Lower lobe of right lung (tissue), 2 donors: ENCODE data around the gene RAB40B. TPM values are rescaled to one million over a fixed set of nuclear protein-coding genes. Genes with fewer than 3 reads are reported as not detected.

Source experiments
- ATAC-seq, 2 donors: fragments of 200-7000 bp; cut with Tn5 transposase; one replicate each; pipeline ENCODE4 v1.9.1; 2020 to 2022; ENCODE audit warnings: mild to moderate bottlenecking in 2 of 2, moderate library complexity in 2 of 2
- DNase-seq: peaks from one replicate; pipeline ENCODE4 v3.0.0-alpha.2; 2020
- H3K27ac ChIP-seq: fragments of 200-600 bp; one replicate; pipeline ENCODE4 v1.8.0; 2022
- H3K27me3 ChIP-seq: fragments of 200-600 bp; one replicate; pipeline ENCODE4 v1.8.0; 2022; ENCODE audit warnings: low read depth
- H3K36me3 ChIP-seq: fragments of 200-600 bp; one replicate; pipeline ENCODE4 v1.8.0; 2022; ENCODE audit warnings: mild to moderate bottlenecking
- H3K4me1 ChIP-seq: fragments of 200-600 bp; one replicate; pipeline ENCODE4 v1.8.0; 2022
- H3K4me3 ChIP-seq: fragments of 200-600 bp; one replicate; pipeline ENCODE4 v1.8.0; 2022; ENCODE audit warnings: mild to moderate bottlenecking
- H3K9me3 ChIP-seq: fragments of 200-600 bp; one replicate; pipeline ENCODE4 v1.8.0; 2022
- intact Hi-C: fragments of 100-400 bp; cut with DNase I; formaldehyde crosslinking; loops from one replicate; pipeline ENCODE4 v1.11.0; 2022
- total RNA-seq: library from RNA; stranded (reverse); fragmentation: NEBNext Ultra II Directional; extraction: Animal tissue kit (Norgen Biotek cat#: 25700); gene quantifications from one replicate; pipeline ENCODE4 v1.2.1, GENCODE V29; 2021
- TF ChIP-seq, protein P1 (sequence below): fragments of 200-600 bp; IDR thresholded peaks from one replicate; pipeline ENCODE4 v1.8.0; 2022; ENCODE audit warnings: antibody characterized with exemption, mild to moderate bottlenecking
- donor health status: DM: no; HTN: yes; CAD: no; lungs with severe emphysema.

Gene RAB40B
- total RNA-seq, 1 donor from 2014 or later = 10.2 TPM

- no peaks in the 10 kb centered on the region for H3K4me1 ChIP-seq
- peak; percentile 42 for DNase-seq
- no peaks in the 10 kb centered on the region for H3K27me3 ChIP-seq
- TF ChIP-seq, protein P1, sequence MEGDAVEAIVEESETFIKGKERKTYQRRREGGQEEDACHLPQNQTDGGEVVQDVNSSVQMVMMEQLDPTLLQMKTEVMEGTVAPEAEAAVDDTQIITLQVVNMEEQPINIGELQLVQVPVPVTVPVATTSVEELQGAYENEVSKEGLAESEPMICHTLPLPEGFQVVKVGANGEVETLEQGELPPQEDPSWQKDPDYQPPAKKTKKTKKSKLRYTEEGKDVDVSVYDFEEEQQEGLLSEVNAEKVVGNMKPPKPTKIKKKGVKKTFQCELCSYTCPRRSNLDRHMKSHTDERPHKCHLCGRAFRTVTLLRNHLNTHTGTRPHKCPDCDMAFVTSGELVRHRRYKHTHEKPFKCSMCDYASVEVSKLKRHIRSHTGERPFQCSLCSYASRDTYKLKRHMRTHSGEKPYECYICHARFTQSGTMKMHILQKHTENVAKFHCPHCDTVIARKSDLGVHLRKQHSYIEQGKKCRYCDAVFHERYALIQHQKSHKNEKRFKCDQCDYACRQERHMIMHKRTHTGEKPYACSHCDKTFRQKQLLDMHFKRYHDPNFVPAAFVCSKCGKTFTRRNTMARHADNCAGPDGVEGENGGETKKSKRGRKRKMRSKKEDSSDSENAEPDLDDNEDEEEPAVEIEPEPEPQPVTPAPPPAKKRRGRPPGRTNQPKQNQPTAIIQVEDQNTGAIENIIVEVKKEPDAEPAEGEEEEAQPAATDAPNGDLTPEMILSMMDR = no peak
- H3K9me3 ChIP-seq = no peaks in the 10 kb centered on the region
- H3K27ac ChIP-seq = no peak overlapping the region
- ATAC-seq = peak; percentile 38 to 50
- H3K36me3 ChIP-seq = peaks cover 56% of the 10 kb centered on the region
- no peak overlapping the region for H3K4me3 ChIP-seq
- intact Hi-C loops = no loop called here
Measured at GRCh38 chr17:82639628-82640027, 58.9 kb downstream of the RAB40B start.

DNA sequence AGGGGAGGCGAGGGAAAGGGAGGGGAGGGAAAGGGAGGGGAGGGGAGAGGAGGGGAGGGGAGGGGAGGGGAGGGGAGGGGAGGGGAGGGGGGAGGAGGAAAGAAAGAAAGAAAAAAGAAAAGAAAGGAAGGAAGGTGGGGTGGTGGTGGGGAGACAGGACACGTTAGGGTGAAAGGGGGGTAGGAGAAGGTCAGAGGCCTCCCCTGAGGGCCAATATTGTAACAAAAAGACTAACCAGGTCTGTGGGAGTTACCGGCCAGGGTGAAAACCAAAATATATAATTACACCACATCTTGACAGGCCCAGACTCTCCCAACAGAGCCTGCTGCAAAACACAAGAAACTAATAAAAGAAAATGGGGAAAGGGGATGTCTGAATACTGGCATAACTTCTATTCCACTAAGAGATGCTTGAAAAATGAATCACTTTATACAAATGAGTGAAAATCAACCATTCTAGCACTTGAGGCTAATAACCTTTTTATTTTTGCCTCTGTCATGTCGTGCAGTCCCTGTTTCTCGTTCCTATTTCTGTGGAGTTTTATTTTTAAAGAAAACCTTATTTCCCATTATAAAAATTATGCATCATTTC, 60.2 kb downstream of the RAB40B start:
- ATAC-seq = no peak
- TF ChIP-seq, protein P1 = no peak
- Histone ChIP-seq H3K27me3 (no peaks in the 10 kb centered on the region), H3K36me3 (peaks cover 57% of the 10 kb centered on the region), H3K9me3 (no peaks in the 10 kb centered on the region), H3K27ac (no peak overlapping the region), H3K4me3 (no peak overlapping the region), H3K4me1 (no peaks in the 10 kb centered on the region)
- no peak for DNase-seq
- intact Hi-C loops = no loop called here

GRCh38 chr17:82636626-82637598, 61.6 kb downstream of the RAB40B start:
- no peak overlapping the region for H3K4me3 ChIP-seq
- no peaks in the 10 kb centered on the region for H3K9me3 ChIP-seq
- TF ChIP-seq, protein P1 = no peak
- no peak overlapping the region for H3K27ac ChIP-seq
- H3K27me3 ChIP-seq = no peaks in the 10 kb centered on the region
- ATAC-seq = peak in 1 of 2 donors; percentile 18
- H3K36me3 ChIP-seq = peaks cover 47% of the 10 kb centered on the region
- peak; percentile 14 for DNase-seq
- H3K4me1 ChIP-seq = no peaks in the 10 kb centered on the region
- intact Hi-C loops = no loop called here

DNA sequence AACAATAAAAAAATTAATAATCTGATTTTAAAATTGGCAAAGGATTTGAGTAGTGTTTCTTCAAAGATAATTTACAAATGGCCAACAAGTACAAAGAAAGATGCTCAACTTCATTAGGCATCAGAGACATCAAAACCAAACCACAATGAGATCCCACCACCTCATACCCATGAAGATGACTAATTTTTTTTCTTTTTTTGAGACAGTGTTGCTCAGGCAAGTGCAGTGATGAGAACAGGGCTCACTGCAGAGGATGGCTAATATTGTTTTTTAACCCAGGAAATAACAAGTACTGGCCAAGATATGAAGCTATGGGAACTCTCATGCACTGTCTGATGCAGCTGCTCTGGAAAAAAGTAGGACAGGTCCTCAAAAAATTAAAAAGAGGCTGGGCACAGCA, 65.2 kb downstream of the RAB40B start:
- Histone ChIP-seq H3K9me3 (no peaks in the 10 kb centered on the region), H3K27ac (no peak overlapping the region), H3K36me3 (peaks cover 44% of the 10 kb centered on the region), H3K27me3 (no peaks in the 10 kb centered on the region), H3K4me3 (no peak overlapping the region), H3K4me1 (no peaks in the 10 kb centered on the region)
- ATAC-seq (no peak), DNase-seq (no peak)
- intact Hi-C loops = no loop called here
- TF ChIP-seq, protein P1 = no peak

DNA sequence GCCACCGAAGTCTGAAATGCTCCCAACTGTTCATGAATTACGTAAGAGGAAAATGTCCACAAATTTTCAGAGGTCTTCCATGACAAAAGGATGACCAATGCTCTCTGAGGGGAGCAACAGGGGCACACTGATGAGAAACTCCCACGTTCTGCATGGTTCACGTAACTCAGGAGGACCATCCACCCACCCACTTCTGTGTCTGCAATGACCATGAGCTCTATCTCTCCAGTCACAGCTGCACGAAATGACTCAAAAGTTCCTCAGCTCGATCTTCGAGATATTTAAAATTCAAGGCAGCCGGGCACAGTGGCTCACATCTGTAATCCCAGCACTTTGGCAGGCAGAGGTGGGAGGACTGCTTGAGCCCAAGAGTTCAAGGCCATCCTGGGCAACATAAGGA, 66.0 kb downstream of the RAB40B start:
- DNase-seq (peak; percentile 29), ATAC-seq (no peak)
- H3K4me1 ChIP-seq = peaks cover 9% of the 10 kb centered on the region
- TF ChIP-seq, protein P1 = no peak
- no peak overlapping the region for H3K4me3 ChIP-seq
- intact Hi-C loops = no loop called here
- peaks cover 53% of the 10 kb centered on the region for H3K36me3 ChIP-seq
- H3K27ac ChIP-seq = no peak overlapping the region
- no peaks in the 10 kb centered on the region for H3K9me3 ChIP-seq
- H3K27me3 ChIP-seq = no peaks in the 10 kb centered on the region
